T follicular helper cell (primary cell): Measurements from ENCODE around the gene C22orf42.
"Not testable (repeated sequence)": the region's sequence is repeated elsewhere in the genome, so short reads cannot be mapped to it uniquely, and the experiment has no call there.

Experiments
- DNase-seq: peaks from one replicate; pipeline ENCODE4 v3.0.0-alpha.2; 2020; ENCODE audit warnings: low read depth

Gene C22orf42

GRCh38 chr22:32185821-32186220 lies 26.7 kb upstream of the C22orf42 start:
- no peak for DNase-seq

- no peak for DNase-seq
These were observed 24.5 kb upstream of the C22orf42 start for GRCh38 chr22:32183625-32184024.

- no peak for DNase-seq
These were observed 21.9 kb upstream of the C22orf42 start for GRCh38 chr22:32181043-32181442.

GRCh38 chr22:32177221-32177765 lies 18.2 kb upstream of the C22orf42 start:
- no peak for DNase-seq

GRCh38 chr22:32175683-32176644 lies 16.9 kb upstream of the C22orf42 start:
- DNase-seq: no peak

GRCh38 chr22:32175115-32175514 lies 16.0 kb upstream of the C22orf42 start:
- DNase-seq: no peak

GRCh38 chr22:32165681-32166080 lies 6.6 kb upstream of the C22orf42 start:
- no peak for DNase-seq

GRCh38 chr22:32164075-32164860 lies 5.2 kb upstream of the C22orf42 start:
- DNase-seq: no peak

- DNase-seq: not testable (repeated sequence)
These were observed 1.3 kb upstream of the C22orf42 start for GRCh38 chr22:32160411-32160810.

GRCh38 chr22:32157632-32158031 lies 1.5 kb downstream of the C22orf42 start:
- not testable (repeated sequence) for DNase-seq

- not testable (repeated sequence) for DNase-seq
These were observed 4.4 kb downstream of the C22orf42 start for GRCh38 chr22:32154727-32155126.

GRCh38 chr22:32151641-32152040 lies 7.5 kb downstream of the C22orf42 start:
- not testable (repeated sequence) for DNase-seq

- DNase-seq: not testable (repeated sequence)
These were observed 8.5 kb downstream of the C22orf42 start for GRCh38 chr22:32150647-32151046.

GRCh38 chr22:32148372-32148771 lies 10.7 kb downstream of the C22orf42 start:
- DNase-seq: not testable (repeated sequence)

- DNase-seq: not testable (repeated sequence)
These were observed 12.0 kb downstream of the C22orf42 start for GRCh38 chr22:32147128-32147527.

GRCh38 chr22:32144496-32145274 lies 14.4 kb downstream of the C22orf42 start:
- DNase-seq: no peak

- DNase-seq: no peak
These were observed 16.5 kb downstream of the C22orf42 start for GRCh38 chr22:32142600-32142999.

GRCh38 chr22:32140688-32141087 lies 18.4 kb downstream of the C22orf42 start:
- DNase-seq: not testable (repeated sequence)

GRCh38 chr22:32138576-32138975 lies 20.5 kb downstream of the C22orf42 start:
- not testable (repeated sequence) for DNase-seq

GRCh38 chr22:32137731-32138324 lies 21.3 kb downstream of the C22orf42 start:
- peak; percentile 15 for DNase-seq

- not testable (repeated sequence) for DNase-seq
These were observed 22.2 kb downstream of the C22orf42 start for GRCh38 chr22:32136881-32137280.
